Osteoblast (primary cell): ENCODE measurements around the gene TXLNB. TPM values are rescaled to one million over a fixed set of nuclear protein-coding genes. Genes with fewer than 3 reads are reported as not detected.
"Not testable (repeated sequence)": the region's sequence is repeated elsewhere in the genome, so short reads cannot be mapped to it uniquely, and the experiment has no call there.

ENCODE experiments used
- DNase-seq: peaks from one replicate; pipeline ENCODE4 v3.0.0; 2011; ENCODE audit warnings: low spot score, mixed read lengths; ENCODE audit not compliant: insufficient read length; ENCODE audit errors: missing footprints
- H2AFZ ChIP-seq: 2 replicates; pipeline ENCODE4 v1.6.0; 2011; ENCODE audit warnings: mild to moderate bottlenecking, low read length
- H3K27ac ChIP-seq: 2 replicates; pipeline ENCODE4 v1.5.1; 2011; ENCODE audit warnings: mild to moderate bottlenecking, low read depth, low read length, moderate library complexity
- H3K27me3 ChIP-seq: 2 replicates; pipeline ENCODE4 v1.6.0; 2012; ENCODE audit warnings: mild to moderate bottlenecking, control low read depth, inconsistent platforms, low read length, moderate library complexity; ENCODE audit not compliant: insufficient read depth
- H3K36me3 ChIP-seq: 2 replicates; pipeline ENCODE4 v1.5.1; 2011; ENCODE audit warnings: mild to moderate bottlenecking, low read length, control low read depth, moderate library complexity; ENCODE audit not compliant: insufficient read depth
- H3K4me1 ChIP-seq: 2 replicates; pipeline ENCODE4 v1.5.1; 2011; ENCODE audit warnings: mild to moderate bottlenecking, low read length, control low read depth, moderate library complexity; ENCODE audit not compliant: insufficient read depth
- H3K4me2 ChIP-seq: 2 replicates; pipeline ENCODE4 v1.6.0; 2011; ENCODE audit warnings: mild to moderate bottlenecking, low read length; ENCODE audit not compliant: insufficient read depth
- H3K4me3 ChIP-seq: fragments of 200-600 bp; sonication (generic); 3 replicates; pipeline ENCODE4 v1.5.1; 2012; ENCODE audit warnings: mild to moderate bottlenecking, low read length, inconsistent platforms; ENCODE audit not compliant: insufficient read depth
- H3K79me2 ChIP-seq: 2 replicates; pipeline ENCODE4 v1.6.0; 2012; ENCODE audit warnings: mild to moderate bottlenecking, low read length, control low read depth, inconsistent platforms; ENCODE audit not compliant: insufficient read depth
- H3K9me3 ChIP-seq: 2 replicates; pipeline ENCODE4 v1.5.1; 2011; ENCODE audit warnings: low read depth, low read length, control low read depth
- H4K20me1 ChIP-seq: 2 replicates; pipeline ENCODE4 v1.6.0; 2012; ENCODE audit warnings: mild to moderate bottlenecking, low read length, control low read depth; ENCODE audit not compliant: insufficient read depth
- CTCF ChIP-seq: IDR thresholded peaks from 2 replicates; pipeline ENCODE4 v1.5.1; 2011; ENCODE audit warnings: mild to moderate bottlenecking, low read depth, low read length, moderate library complexity; ENCODE audit errors: extremely low read depth
- total RNA-seq: library from RNA; depleted of rRNA; stranded (reverse); fragments of >200 nt; gene quantifications from 2 replicates; pipeline ENCODE4 v1.2.3, GENCODE V29; 2012

Gene TXLNB
- total RNA-seq, 1 donor: 1.8 TPM

GRCh38 chr6:139240161-139241010, 51.4 kb downstream of the TXLNB start:
- Histone ChIP-seq H3K27ac (peak overlapping the region; percentile 45), H3K4me3 (no peak overlapping the region), H3K27me3 (no peaks in the 10 kb centered on the region), H3K9me3 (no peaks in the 10 kb centered on the region), H3K79me2 (no peaks in the 10 kb centered on the region), H3K36me3 (no peaks in the 10 kb centered on the region), H3K4me1 (peaks cover 26% of the 10 kb centered on the region), H4K20me1 (no peaks in the 10 kb centered on the region), H3K4me2 (peak overlapping the region; percentile 38), H2AFZ (no peak overlapping the region)
- no peak for TF ChIP-seq CTCF
- peak; percentile 90 for DNase-seq

GRCh38 chr6:139239064-139239463, 52.7 kb downstream of the TXLNB start:
- no peak for TF ChIP-seq CTCF
- Histone ChIP-seq H3K36me3 (no peaks in the 10 kb centered on the region), H3K27ac (no peak overlapping the region), H2AFZ (peak overlapping the region; percentile 10), H3K4me1 (peaks cover 26% of the 10 kb centered on the region), H4K20me1 (no peaks in the 10 kb centered on the region), H3K79me2 (no peaks in the 10 kb centered on the region), H3K9me3 (no peaks in the 10 kb centered on the region), H3K4me2 (no peak overlapping the region), H3K4me3 (no peak overlapping the region), H3K27me3 (no peaks in the 10 kb centered on the region)
- DNase-seq: peak; percentile 37

- Histone ChIP-seq H3K27ac (no peak overlapping the region), H2AFZ (no peak overlapping the region), H3K27me3 (no peaks in the 10 kb centered on the region), H3K4me2 (no peak overlapping the region), H3K4me1 (peaks cover 17% of the 10 kb centered on the region), H3K36me3 (no peaks in the 10 kb centered on the region), H3K4me3 (no peak overlapping the region), H4K20me1 (no peaks in the 10 kb centered on the region), H3K9me3 (no peaks in the 10 kb centered on the region), H3K79me2 (no peaks in the 10 kb centered on the region)
- TF ChIP-seq CTCF: no peak
- no peak for DNase-seq
Measured at GRCh38 chr6:139236105-139236504, 55.7 kb downstream of the TXLNB start.

- no peak for TF ChIP-seq CTCF
- no peaks in the 10 kb centered on the region for H3K27me3 ChIP-seq
- no peaks in the 10 kb centered on the region for H3K9me3 ChIP-seq
- no peaks in the 10 kb centered on the region for H4K20me1 ChIP-seq
- no peaks in the 10 kb centered on the region for H3K36me3 ChIP-seq
- no peak overlapping the region for H2AFZ ChIP-seq
- DNase-seq: no peak
- H3K4me1 ChIP-seq: peaks cover 12% of the 10 kb centered on the region
- H3K4me3 ChIP-seq: no peak overlapping the region
- no peaks in the 10 kb centered on the region for H3K79me2 ChIP-seq
- no peak overlapping the region for H3K4me2 ChIP-seq
- no peak overlapping the region for H3K27ac ChIP-seq
Measured at GRCh38 chr6:139235661-139236060, 56.1 kb downstream of the TXLNB start.

- not testable (repeated sequence) for H3K79me2 ChIP-seq, DNase-seq, H2AFZ ChIP-seq, H3K9me3 ChIP-seq, H3K4me1 ChIP-seq, H4K20me1 ChIP-seq, H3K27me3 ChIP-seq, H3K4me3 ChIP-seq, H3K4me2 ChIP-seq, H3K36me3 ChIP-seq, H3K27ac ChIP-seq
Measured at GRCh38 chr6:139234193-139234592, 57.6 kb downstream of the TXLNB start.
